HG02610 (cell line): ENCODE data around the gene ZNF865.
A peak's percentile ranks its signal among the peaks of the same experiment; 100 is the strongest.

ENCODE experiments used
- ATAC-seq: cut with Tn5 transposase; IDR thresholded peaks from one replicate; pipeline ENCODE4 v1.9.1; 2021; ENCODE audit warnings: mild to moderate bottlenecking, moderate library complexity; ENCODE audit not compliant: unreplicated experiment

The ZNF865 gene

DNA sequence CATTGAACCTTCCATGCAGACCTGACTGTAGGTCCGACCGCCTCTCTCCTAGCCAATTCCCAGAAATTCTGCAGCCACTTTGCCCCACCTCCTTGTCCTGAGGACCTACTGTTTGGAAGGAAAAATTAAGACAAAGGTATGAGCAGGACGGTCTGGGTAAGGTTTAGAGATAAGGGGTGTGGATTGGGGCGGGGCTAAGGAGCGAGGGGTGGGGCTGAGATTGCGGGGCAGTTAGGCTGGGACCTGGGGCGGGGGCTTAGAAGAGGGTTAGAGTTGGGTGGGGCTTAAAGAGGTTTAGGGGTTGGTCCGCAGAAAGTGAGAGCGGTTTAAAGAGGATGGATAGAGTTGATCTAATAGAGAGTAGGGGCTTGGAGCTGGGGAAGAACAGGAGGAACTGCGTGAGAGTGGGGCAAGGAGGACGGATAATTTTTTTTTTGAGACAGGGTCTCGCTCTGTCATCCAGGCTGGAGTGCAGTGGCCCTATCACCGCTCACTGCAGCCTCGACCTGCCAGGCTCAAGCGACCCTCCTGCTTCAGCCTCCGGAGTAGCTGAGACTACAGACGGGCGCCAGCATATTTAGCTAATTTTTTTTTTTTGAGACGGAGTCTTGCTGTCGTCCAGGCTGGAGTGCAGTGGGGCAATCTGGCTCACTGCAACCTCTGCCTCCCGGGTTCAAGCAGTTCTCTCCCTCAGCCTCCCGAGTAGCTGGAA, 1.7 kb upstream of the ZNF865 start:
- no peak for ATAC-seq

GRCh38 chr19:55605207-55605636, 225 bp upstream of the ZNF865 start:
- peak; percentile 61 for ATAC-seq

DNA sequence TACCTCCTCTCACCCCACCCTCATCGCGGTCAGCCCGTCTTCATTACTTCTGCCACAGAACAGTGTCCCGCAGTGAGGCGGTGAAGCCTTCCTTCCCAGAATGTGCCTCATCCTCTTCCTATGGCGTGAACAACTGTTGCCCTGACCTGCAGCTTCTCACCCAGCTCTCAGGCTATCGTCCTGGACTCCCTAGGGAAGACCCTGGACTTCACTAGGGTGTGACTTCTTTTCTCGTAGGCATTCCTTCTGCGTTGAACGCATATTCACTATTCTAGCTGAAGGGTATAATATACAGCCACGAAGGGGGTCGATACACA, 982 bp downstream of the ZNF865 start:
- ATAC-seq = no peak

GRCh38 chr19:55606817-55607216, 1.4 kb downstream of the ZNF865 start:
- ATAC-seq = no peak

- ATAC-seq = no peak
Measured at GRCh38 chr19:55609326-55609725, 3.9 kb downstream of the ZNF865 start.

DNA sequence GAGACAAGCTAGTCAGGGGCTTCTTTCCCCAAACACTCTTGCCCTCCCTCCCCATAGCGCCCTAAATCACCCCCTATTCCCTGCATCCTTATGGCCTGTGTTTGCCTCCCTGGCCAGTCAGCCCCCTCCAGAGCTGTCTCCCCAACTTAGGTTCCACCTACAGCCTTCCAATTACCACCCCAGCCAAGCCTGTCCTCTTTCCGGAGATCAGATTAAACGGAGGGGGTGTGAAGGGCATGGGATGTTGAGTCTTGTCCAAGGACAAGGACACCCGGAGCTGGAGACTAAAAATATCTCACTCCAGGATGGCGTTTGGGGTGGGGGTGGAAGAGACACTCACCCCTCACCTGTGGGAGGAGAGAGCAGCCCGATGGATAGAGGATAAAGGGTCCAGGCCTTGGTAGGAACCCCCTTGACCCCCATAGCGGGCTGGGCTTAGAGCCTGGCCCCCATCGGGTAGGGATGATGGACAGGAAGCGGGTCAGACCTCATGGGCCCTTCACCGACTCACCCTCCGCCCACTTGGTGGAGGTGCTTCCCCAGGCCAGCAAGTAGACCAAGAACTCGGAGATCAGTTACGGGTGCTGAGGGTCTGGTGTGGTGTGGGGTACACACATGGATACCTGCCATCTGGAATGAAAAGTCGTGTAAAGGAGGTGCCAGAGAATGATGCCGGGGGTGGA, 6.0 kb downstream of the ZNF865 start:
- ATAC-seq = no peak

DNA sequence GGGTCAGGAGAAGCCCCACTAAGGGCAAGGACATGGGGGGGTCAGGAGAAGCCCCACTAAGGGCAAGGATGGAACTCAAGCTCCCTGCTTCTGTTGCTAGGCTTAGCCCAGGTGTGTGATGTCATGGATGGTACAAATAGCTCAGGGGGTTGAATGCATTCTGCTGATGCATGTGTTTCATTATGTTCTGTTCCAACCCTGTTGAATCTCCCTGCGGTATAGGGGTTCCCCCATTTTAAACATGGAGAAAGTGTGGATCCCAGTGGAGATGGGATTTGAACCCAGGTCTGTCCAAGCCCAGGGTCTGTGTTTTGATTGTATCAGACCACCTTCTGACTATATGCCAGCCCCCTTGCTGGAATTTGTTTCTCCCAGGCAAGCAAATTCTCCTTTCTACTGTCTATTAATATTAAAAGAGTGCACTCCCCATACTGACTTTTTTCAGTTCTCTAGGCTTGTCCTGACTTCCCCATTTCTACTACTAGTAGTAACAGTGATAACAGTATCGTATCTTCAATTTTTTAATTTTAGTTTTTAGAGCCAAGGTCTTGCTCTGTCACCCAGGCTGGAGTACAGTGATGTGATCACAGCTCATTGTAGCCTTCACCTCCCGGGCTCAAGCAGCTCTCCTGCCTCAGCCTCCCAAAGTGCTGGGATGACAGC, 6.7 kb downstream of the ZNF865 start:
- ATAC-seq = no peak

DNA sequence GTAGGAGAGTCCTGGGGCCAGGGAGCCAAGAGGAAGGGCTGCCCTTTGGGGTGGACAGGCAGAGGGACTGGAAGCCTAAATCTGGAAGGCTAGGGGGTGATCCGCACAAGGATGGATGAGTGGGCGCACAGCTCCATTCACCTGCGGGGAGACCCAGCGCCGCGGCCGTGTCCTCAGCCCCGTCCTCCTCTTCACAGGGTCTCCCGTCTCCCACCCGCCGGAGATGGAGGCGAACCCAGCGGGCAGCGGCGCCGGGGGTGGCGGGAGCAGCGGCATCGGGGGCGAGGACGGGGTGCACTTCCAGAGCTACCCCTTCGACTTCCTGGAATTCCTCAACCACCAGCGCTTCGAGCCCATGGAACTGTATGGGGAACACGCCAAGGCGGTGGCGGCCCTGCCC, 7.9 kb downstream of the ZNF865 start:
- ATAC-seq = no peak

GRCh38 chr19:55613930-55614710, 8.7 kb downstream of the ZNF865 start:
- ATAC-seq = no peak

- ATAC-seq = no peak
Measured at GRCh38 chr19:55614711-55615542, 9.5 kb downstream of the ZNF865 start.

DNA sequence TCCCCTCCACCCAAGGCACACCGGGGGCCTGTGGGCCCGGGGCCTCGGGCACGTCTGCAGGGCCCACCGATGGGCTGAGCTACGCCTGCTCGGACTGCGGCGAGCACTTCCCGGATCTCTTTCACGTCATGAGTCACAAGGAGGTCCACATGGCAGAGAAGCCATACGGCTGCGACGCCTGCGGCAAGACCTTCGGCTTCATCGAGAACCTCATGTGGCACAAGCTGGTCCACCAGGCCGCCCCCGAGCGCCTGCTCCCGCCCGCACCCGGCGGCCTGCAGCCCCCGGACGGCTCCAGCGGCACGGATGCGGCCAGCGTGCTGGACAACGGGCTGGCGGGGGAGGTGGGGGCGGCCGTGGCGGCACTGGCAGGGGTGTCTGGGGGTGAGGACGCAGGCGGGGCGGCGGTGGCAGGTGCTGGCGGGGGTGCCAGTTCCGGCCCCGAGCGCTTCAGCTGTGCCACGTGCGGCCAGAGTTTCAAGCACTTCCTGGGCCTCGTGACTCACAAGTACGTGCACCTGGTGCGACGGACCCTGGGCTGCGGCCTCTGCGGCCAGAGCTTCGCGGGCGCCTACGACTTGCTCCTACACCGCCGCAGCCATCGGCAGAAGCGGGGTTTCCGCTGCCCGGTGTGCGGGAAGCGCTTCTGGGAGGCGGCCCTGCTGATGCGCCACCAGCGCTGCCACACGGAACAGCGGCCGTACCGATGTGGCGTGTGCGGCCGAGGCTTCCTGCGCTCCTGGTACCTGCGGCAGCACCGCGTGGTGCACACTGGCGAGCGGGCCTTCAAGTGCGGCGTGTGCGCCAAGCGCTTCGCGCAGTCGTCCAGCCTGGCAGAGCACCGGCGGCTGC, 10.3 kb downstream of the ZNF865 start:
- ATAC-seq = no peak

GRCh38 chr19:55616395-55616875, 11.0 kb downstream of the ZNF865 start:
- no peak for ATAC-seq

- no peak for ATAC-seq
Measured at GRCh38 chr19:55617426-55617825, 12.0 kb downstream of the ZNF865 start.

- no peak for ATAC-seq
Measured at GRCh38 chr19:55618426-55618825, 13.0 kb downstream of the ZNF865 start.

DNA sequence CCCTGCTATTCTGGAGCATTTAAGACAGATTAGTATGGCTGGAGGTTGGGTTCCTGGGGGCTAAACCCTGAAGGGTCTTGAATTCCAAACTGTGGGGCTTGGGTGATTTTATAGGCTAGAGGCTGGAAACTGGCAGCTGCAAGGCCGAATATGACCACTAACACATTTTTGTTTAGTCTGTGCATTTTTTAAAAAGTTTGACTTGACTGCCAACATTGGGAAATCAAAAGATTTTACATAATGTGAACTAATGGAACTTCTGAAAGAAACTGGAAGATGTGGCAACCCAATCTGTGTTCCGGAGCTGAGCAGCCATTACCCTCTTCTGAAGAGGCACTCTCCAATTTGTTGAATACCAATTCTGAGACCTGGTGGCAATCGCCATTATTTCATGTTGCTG, 13.8 kb downstream of the ZNF865 start:
- no peak for ATAC-seq

DNA sequence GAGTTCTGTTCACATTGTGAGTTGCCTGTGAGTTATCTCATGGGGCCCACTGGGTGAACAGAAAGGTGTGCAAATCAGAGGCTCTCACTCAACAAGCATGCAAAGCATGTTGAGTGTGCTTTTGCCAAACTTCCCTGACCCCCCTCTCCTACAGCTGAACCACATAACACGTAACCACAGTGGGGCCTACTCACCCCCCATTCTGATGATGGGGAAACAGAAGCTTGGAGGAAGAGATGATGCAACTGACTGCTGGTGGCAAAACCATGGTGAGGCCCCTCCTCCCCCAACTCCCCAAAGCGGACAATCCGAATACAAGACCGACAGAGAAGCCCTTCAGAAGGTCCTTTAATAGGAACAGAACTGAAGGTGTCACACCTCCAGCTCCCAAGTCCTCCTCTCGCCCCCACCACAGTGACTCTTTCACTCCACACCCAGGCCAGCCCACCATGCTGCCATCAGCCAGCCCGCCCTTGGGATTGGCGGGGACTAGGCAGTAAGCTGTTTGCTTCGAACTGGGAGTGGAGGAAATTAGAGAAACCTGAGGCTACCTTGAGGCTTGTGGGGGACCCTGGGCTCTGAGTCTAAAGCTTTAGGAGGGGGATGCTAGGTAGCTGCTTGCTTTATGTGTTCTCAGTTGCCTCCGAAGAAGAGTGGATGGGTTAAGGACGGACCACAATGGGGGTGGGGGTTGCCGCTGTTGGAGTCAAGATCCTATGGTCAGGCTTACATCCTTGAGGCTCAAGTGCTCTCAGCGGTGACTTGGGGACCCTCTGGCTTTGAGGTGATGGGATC, 15.2 kb downstream of the ZNF865 start:
- no peak for ATAC-seq

GRCh38 chr19:55621205-55621672, 15.8 kb downstream of the ZNF865 start:
- no peak for ATAC-seq

DNA sequence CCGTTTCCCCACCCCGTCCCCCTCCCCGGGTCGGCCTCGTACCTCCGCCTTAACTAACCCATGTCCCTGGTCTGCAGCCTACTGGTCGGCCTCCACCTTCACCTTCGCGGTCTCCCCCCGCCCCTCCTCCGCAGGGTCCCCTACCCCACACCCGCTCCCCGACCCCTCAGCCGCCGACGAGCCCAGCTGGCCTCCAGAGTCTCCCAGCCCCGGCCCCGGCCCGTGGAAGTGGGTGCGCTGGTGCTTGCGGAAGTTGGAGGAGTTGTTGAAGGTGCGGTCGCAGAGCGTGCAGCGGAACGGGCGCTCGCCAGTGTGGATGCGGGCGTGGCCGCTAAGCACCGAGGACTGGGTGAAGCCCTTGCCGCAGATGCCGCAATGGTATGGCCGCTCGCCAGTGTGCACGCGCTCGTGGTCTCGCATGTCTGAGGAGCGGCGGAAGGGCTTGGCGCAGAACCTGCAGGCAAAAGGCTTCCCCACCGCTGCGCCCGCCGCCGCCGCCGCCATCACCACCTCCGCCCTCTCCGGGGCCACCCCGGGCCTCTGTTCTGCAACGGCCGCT, 16.3 kb downstream of the ZNF865 start:
- no peak for ATAC-seq
